Astrocyte (in vitro differentiated cells and primary cell): ENCODE data around the gene TMEM98. TPM values are rescaled to one million over a fixed set of nuclear protein-coding genes. Genes with fewer than 3 reads are reported as not detected.
"Not testable (repeated sequence)": the region's sequence is repeated elsewhere in the genome, so short reads cannot be mapped to it uniquely, and the experiment has no call there.

Source experiments
- DNase-seq: peaks from one replicate; pipeline ENCODE4 v3.0.0-alpha.2; 2010; ENCODE audit warnings: low read depth
- FAIRE-seq: peaks from 2 replicates; lab custom pipeline; 2011; peaks lifted over from hg19 to GRCh38; lab: Jason Lieb, UNC
- H2AFZ ChIP-seq: 2 replicates; pipeline ENCODE4 v1.6.0; 2012; ENCODE audit warnings: low read depth, low read length, inconsistent platforms
- H3K27ac ChIP-seq: 2 replicates; pipeline ENCODE4 v1.5.1; 2011; ENCODE audit warnings: low read depth, low read length, inconsistent platforms
- H3K27me3 ChIP-seq: 2 replicates; pipeline ENCODE4 v1.6.0; 2011; ENCODE audit warnings: low read length, inconsistent platforms; ENCODE audit not compliant: insufficient read depth
- H3K36me3 ChIP-seq: 2 replicates; pipeline ENCODE4 v1.5.1; 2011; ENCODE audit warnings: low read length, inconsistent platforms; ENCODE audit not compliant: insufficient read depth
- H3K4me1 ChIP-seq: 2 replicates; pipeline ENCODE4 v1.5.1; 2011; ENCODE audit warnings: low read length, inconsistent platforms; ENCODE audit not compliant: insufficient read depth
- H3K4me2 ChIP-seq: 2 replicates; pipeline ENCODE4 v1.6.0; 2012; ENCODE audit warnings: low read length, inconsistent platforms
- H3K4me3 ChIP-seq: 2 replicates; pipeline ENCODE4 v1.5.1; 2011; ENCODE audit warnings: low read depth, mild to moderate bottlenecking, low read length, inconsistent platforms; ENCODE audit not compliant: insufficient read depth
- H3K79me2 ChIP-seq: 2 replicates; pipeline ENCODE4 v1.6.0; 2012; ENCODE audit warnings: mild to moderate bottlenecking, low read length, inconsistent platforms; ENCODE audit not compliant: insufficient read depth
- H3K9ac ChIP-seq: 2 replicates; pipeline ENCODE4 v1.6.0; 2012; ENCODE audit warnings: mild to moderate bottlenecking, low read length, inconsistent platforms
- H3K9me3 ChIP-seq: 2 replicates; pipeline ENCODE4 v1.5.1; 2012; ENCODE audit warnings: low read depth, mild to moderate bottlenecking, low read length, inconsistent platforms; ENCODE audit not compliant: insufficient read depth
- H4K20me1 ChIP-seq: 2 replicates; pipeline ENCODE4 v1.6.0; 2012; ENCODE audit warnings: low read length, inconsistent platforms; ENCODE audit not compliant: insufficient read depth
- H3K27ac Mint-ChIP-seq: one replicate; pipeline ENCODE4 v1.8.0; 2021; ENCODE audit warnings: mild to moderate bottlenecking, mixed read lengths; ENCODE audit not compliant: unreplicated experiment
- H3K27me3 Mint-ChIP-seq: one replicate; pipeline ENCODE4 v1.8.0; 2021; ENCODE audit warnings: low read depth, mixed read lengths; ENCODE audit not compliant: unreplicated experiment
- H3K36me3 Mint-ChIP-seq: one replicate; pipeline ENCODE4 v1.8.0; 2021; ENCODE audit warnings: low read depth, mixed read lengths; ENCODE audit not compliant: unreplicated experiment
- H3K4me1 Mint-ChIP-seq: one replicate; pipeline ENCODE4 v1.8.0; 2021; ENCODE audit warnings: low read depth, mixed read lengths; ENCODE audit not compliant: unreplicated experiment
- H3K4me3 Mint-ChIP-seq: one replicate; pipeline ENCODE4 v1.8.0; 2021; ENCODE audit warnings: mild to moderate bottlenecking, moderate library complexity, mixed read lengths; ENCODE audit not compliant: unreplicated experiment
- H3K9me3 Mint-ChIP-seq: one replicate; pipeline ENCODE4 v1.8.0; 2021; ENCODE audit warnings: mild to moderate bottlenecking, mixed read lengths; ENCODE audit not compliant: unreplicated experiment
- CTCF ChIP-seq: IDR thresholded peaks from 2 replicates; pipeline ENCODE4 v1.5.1; 2011; ENCODE audit warnings: low read depth, mild to moderate bottlenecking, inconsistent platforms, low read length, moderate library complexity; ENCODE audit not compliant: insufficient read depth
- EZH2 ChIP-seq: IDR thresholded peaks from 2 replicates; pipeline ENCODE4 v1.6.1; 2012; ENCODE audit warnings: mild to moderate bottlenecking, low read length, inconsistent platforms; ENCODE audit not compliant: insufficient read depth
- total RNA-seq: library from RNA; stranded (reverse); gene quantifications from 2 replicates; pipeline ENCODE4 v1.2.1, GENCODE V29; 2021

The TMEM98 gene
- total RNA-seq, 1 donor from 2014 or later, result 62.6 TPM

- Histone ChIP-seq H3K27me3 (no peaks in the 10 kb centered on the region), H3K9me3 (no peaks in the 10 kb centered on the region), H3K79me2 (no peaks in the 10 kb centered on the region), H3K27ac (no peak overlapping the region), H3K36me3 (peaks cover 5% of the 10 kb centered on the region), H3K4me1 (peaks cover 2% of the 10 kb centered on the region), H3K4me2 (no peak overlapping the region), H2AFZ (no peak overlapping the region), H4K20me1 (no peaks in the 10 kb centered on the region), H3K4me3 (no peak overlapping the region), H3K9ac (no peak overlapping the region)
- H3K4me1 Mint-ChIP-seq, result peaks cover 13% of the 10 kb centered on the region
- no peak for TF ChIP-seq CTCF
- DNase-seq (no peak), FAIRE-seq (no peak)
- H3K4me3 Mint-ChIP-seq, result no peak overlapping the region
- H3K27me3 Mint-ChIP-seq, result peaks cover 10% of the 10 kb centered on the region
- H3K36me3 Mint-ChIP-seq, result peaks cover 4% of the 10 kb centered on the region
- no peaks in the 10 kb centered on the region for H3K9me3 Mint-ChIP-seq
- H3K27ac Mint-ChIP-seq, result no peak overlapping the region
These were observed 18.6 kb downstream of the TMEM98 start for GRCh38 chr17:32946375-32947135.

DNA sequence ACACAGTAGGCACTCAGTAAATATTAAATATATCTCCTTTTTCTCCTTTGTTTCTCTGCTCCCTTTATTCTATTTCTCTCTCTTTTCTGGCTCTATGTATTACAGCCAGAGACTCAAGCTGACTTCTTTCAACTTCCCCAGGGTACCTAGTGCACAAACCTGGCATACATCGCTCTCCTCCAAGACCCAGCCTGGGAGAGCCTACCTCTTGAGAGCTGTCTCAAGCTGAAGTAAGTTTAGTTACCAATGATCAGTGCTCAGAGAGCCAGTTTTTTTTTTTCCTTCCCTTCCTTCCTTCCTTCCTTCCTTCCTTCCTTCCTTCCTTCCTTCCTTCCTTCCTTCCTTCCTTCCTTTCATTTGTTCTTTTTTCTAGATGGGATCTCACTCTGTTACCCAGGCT lies 19.8 kb downstream of the TMEM98 start:
- TF ChIP-seq EZH2 (no peak), CTCF (no peak)
- no peak overlapping the region for H3K27ac ChIP-seq
- FAIRE-seq (no peak), DNase-seq (no peak)
- no peak overlapping the region for H2AFZ ChIP-seq
- no peaks in the 10 kb centered on the region for H3K9me3 ChIP-seq
- peaks cover 2% of the 10 kb centered on the region for H3K27me3 ChIP-seq
- H4K20me1 ChIP-seq, result no peaks in the 10 kb centered on the region
- H3K4me3 Mint-ChIP-seq, result no peak overlapping the region
- no peaks in the 10 kb centered on the region for H3K9me3 Mint-ChIP-seq
- no peak overlapping the region for H3K4me3 ChIP-seq
- H3K27me3 Mint-ChIP-seq, result peaks cover 15% of the 10 kb centered on the region
- H3K36me3 Mint-ChIP-seq, result peaks cover 1% of the 10 kb centered on the region
- no peak overlapping the region for H3K9ac ChIP-seq
- no peaks in the 10 kb centered on the region for H3K36me3 ChIP-seq
- H3K79me2 ChIP-seq, result no peaks in the 10 kb centered on the region
- H3K4me1 ChIP-seq, result peaks cover 2% of the 10 kb centered on the region
- H3K27ac Mint-ChIP-seq, result no peak overlapping the region
- peaks cover 13% of the 10 kb centered on the region for H3K4me1 Mint-ChIP-seq
- H3K4me2 ChIP-seq, result no peak overlapping the region

GRCh38 chr17:32949181-32949580 lies 21.2 kb downstream of the TMEM98 start:
- H4K20me1 ChIP-seq, result no peaks in the 10 kb centered on the region
- Mint-ChIP-seq H3K9me3 (no peaks in the 10 kb centered on the region), H3K27ac (no peak overlapping the region), H3K27me3 (peaks cover 15% of the 10 kb centered on the region), H3K4me3 (no peak overlapping the region), H3K36me3 (no peaks in the 10 kb centered on the region), H3K4me1 (peaks cover under 1% of the 10 kb centered on the region)
- DNase-seq (no peak), FAIRE-seq (no peak)
- no peaks in the 10 kb centered on the region for H3K36me3 ChIP-seq
- H3K4me2 ChIP-seq, result no peak overlapping the region
- no peak overlapping the region for H3K27ac ChIP-seq
- no peaks in the 10 kb centered on the region for H3K79me2 ChIP-seq
- no peaks in the 10 kb centered on the region for H3K4me1 ChIP-seq
- no peak overlapping the region for H3K9ac ChIP-seq
- TF ChIP-seq EZH2, result no peak
- H3K9me3 ChIP-seq, result no peaks in the 10 kb centered on the region
- no peak overlapping the region for H3K4me3 ChIP-seq
- no peak overlapping the region for H2AFZ ChIP-seq
- H3K27me3 ChIP-seq, result peaks cover 2% of the 10 kb centered on the region

GRCh38 chr17:32952491-32952890 lies 24.5 kb downstream of the TMEM98 start:
- H3K9me3 Mint-ChIP-seq, H2AFZ ChIP-seq, H3K36me3 ChIP-seq, H3K4me1 ChIP-seq, H4K20me1 ChIP-seq, H3K79me2 ChIP-seq, H3K4me3 Mint-ChIP-seq, H3K4me2 ChIP-seq, H3K27me3 ChIP-seq, H3K4me1 Mint-ChIP-seq, H3K9me3 ChIP-seq, FAIRE-seq, DNase-seq, H3K4me3 ChIP-seq, H3K9ac ChIP-seq, H3K36me3 Mint-ChIP-seq, H3K27ac ChIP-seq, H3K27ac Mint-ChIP-seq: not testable (repeated sequence)
- H3K27me3 Mint-ChIP-seq, result peaks cover 18% of the 10 kb centered on the region
